GM21515 (cell line): Measurements from ENCODE around the gene CARS1.

Source experiments
- ATAC-seq: cut with Tn5 transposase; IDR thresholded peaks from one replicate; pipeline ENCODE4 v1.9.1; 2021; ENCODE audit not compliant: unreplicated experiment

Gene CARS1

DNA sequence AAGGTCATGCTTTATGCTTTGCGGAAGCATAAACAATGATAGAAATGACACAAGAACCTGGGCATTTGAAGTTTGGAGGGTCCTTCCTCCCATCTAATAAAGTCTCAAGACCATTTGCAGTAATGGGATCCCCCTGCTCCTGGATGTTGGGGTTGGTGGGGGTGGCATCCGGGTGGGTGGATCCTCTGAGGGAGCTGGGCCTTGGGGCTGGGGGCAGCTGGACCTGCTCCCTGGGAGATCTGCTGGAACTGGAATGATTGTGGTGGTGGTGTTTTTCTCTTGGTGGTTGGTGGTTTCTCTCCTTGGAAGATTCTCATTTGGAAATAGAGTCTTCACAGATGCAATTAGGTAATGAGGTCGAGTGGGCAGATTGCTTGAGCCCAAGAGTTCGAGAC is 62.9 kb downstream of the CARS1 start:
- no peak for ATAC-seq

DNA sequence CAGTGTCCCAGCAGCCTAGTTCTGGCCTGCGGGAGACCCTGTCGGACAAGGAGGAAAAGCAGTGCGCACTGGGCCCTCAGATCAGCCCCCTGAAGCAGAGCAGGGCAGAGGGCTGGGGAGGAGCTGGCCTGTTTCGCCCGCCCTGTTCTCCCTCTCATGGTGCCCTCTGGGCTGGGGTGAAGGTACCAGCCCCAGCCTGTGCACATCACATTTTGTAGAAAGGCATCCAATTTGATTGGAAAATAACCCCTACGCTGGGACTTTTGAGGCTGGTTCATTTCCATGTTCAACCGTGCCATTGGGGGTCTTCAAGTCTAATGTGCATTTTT is 64.3 kb downstream of the CARS1 start:
- ATAC-seq: no peak

DNA sequence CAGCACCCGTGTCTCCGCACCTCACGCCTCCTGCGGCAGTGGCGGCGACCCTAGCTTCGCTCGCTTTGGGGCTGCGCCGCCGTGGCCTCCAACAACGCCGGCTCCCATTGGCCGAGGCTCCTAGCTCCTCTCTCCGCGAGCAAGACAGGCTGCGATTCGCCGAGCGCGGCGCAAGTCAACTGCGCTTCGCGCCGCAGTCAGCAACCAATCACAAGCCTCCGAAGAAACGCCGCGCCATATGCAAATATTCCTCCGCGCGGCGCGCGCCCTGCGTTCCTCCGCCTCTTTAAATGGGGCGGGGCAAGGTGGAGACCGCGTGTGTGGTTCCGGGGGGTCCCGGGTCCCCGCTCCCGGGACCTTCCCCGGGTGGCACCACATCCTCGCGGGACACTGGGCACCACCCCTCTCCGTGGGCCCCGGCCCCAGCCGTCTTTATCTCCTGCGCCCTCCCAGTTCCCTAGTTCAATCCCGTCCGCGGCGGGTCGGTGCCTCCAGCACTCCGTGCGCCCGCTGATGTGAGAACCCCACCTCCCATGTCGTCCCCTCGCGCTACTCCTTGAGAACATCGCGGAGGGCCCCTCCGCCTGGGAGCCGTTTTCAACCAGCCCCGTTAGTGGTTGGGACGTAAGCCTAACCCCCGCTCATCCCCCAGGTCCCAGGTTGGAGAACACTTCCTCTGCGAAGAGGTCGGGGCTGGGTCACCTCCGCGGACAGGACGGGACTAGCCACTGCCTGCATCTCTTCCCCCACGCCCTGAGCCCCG is 64.8 kb downstream of the CARS1 start, which contains the start of gene NAP1L4:
TSS of gene NAP1L4 (minus strand) at position 96 of the 763 bp plus-strand sequence. CDS start 13,109 bp downstream, outside the sequence.
- peak; percentile 83 for ATAC-seq

DNA sequence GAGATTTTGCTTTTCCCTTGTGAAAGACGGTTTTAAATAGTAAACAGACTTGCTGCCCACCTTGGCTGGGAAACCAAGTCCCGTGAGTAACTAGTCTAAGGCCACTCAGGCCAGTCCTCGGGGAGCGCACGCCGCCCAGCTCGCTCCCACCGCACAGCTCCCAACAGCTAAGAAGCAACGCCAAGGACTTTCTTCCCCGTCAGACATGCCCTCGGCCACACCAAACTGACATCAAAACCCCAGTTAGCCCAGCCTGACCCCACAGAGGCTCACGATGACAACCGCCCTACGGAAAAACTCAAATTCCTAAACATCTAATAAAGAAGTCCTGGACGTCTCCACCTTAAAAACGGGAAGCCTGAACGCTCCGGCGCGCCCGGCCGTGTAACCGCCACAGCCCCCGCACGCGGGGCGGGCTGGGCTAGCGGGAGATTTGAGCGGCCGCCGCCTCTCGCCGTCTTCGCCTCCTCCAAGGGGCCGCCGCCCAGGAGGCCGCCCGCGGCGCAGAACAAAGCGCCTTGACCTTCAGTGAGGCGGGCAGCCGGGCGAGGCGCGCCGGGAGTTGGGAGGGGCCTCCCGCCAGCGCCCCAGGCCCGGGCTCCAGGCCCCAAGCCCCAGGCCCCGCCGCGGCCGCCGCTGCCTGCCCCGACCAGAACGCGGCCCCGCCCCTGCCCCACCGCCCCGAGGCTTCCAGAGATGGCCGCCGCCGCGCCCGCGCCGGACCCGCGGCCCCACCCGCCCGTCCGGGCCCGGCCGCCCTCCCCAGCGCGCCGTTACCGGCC is 65.6 kb downstream of the CARS1 start:
- ATAC-seq: peak; percentile 34

DNA sequence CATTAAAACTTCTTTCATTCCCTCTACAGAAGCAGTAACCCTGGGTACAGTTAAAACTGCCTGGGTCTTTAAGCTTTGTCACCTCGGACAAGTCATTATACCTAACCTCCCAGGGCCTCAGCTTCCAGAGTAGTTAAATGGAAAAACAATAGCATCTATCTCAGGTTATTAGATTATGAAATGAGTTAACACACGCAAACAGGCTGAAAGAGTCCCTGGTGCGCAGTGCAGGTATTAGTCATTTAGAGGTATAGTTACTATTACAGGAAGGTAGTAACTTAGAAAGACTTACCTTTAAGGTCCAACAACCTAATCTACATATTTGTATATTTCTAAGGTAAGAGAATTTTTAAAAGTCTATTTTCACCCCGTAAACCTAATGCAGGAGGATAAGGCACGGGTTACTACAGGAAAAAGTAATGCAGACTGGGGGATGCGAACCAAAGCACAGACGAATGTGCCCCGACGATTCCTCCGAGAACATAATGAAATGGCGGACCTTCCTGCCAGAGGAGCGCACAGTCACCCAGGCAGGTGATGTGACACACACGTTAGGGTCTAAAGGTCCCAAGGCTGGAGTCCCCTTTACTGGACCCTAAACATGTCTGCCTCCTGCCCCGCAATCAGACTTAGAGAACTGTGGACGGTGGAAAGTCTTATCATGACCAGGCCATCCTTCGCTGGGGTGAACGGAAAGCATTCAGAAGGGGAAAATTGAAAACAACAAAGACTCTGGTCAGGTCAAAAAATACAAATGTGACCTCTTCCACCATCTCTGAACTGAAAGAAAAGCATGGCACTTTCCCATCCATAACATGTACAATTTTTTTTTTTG is 66.4 kb downstream of the CARS1 start:
- no peak for ATAC-seq

DNA sequence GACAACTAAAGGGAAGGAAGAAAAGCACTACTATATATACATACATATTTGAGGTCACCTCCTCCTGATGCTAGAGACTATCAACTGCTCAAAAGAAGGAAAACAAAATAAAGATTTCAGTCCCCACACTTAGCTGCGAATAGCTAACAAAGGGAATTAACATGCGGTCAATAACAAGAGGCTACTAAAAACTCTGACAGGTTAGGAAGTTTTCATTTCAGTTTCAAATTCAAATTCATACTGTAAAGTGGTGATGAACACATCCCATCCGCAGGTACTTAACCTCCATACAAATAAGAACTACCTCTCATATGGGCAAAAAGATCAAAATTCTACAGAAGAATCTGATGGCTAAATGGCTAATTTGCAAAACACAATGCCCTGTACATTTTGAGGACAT is 67.7 kb downstream of the CARS1 start:
- ATAC-seq: no peak

DNA sequence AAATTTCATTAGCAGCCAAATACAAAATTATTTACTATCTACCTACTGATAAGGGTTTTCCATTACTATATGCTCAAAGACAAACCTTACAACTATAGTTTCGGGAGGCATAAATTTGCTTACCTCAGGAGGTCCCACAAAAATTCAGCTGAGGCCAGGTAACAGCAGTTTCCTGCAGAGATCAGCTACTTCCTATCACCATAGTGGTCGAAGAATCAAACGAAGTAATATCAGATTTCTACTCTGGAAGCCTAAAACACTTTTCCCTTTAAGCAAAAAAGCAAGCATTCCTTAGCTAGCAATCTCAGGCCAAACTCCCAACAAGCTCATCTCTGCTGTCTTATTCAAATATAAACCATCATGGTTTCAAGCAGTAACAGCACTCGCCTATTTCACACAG is 68.2 kb downstream of the CARS1 start:
- ATAC-seq: no peak

DNA sequence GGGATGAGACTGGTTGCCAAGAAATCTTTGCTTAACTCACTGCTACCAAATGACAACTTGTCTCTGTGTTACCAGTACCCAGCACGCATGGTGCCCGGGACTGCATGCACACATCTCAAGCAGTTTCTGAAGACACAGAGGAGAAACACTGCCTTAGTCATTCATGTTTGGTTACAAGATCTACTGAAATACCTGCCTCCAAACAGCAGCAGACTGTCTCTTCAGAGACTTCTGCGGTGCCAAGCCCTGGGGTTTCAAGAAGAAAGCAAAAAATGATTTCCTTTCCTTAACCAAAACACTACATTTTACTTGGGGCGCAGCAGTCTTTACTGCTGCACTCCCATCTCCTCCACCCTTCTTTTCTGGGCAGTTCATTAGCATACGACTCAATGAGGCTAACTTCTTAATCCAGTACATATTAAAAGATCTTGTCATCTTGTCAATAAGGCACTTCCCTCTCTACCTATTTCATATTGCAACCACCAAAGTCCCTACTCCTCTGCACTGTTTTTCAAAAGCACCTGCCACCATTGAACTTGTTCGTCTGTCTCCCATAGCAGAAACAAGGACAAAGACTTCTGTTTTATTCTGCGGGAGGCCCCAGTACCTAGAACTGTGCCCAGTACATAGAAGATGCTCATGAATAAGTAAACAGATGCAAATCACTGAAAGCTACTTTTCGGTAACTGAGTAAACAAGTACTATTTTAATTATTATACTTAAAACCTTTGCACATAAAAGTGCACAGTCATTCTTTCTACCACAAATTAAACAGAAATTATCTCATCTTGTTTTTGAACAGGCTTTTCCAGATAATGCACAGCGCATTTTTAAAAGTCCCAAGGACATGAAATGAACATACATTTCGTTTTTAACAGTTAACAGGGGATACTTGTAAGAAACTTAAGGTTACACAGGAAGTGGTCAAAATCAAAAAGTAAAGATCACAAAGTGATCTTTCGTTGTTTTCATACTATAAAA is 69.1 kb downstream of the CARS1 start:
- ATAC-seq: no peak

DNA sequence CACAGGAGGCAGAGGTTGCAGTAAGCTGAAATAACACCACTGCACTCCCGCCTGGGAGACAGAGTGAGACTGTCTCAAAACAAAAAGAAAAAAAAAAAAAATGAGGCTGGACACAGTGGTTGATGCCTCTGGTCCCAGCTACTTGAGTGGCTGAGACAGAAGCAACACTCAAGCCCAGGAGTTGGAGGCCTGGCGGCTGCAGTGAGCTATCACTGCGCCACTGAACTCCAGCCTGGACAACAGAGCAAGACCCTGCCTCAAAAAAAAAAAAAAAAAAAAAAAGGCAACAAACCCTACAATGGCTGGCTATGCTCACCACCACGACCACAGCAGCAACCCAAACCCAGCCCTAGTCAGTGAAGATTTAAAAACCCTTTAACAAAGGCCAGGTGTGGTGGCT is 73.3 kb downstream of the CARS1 start:
- ATAC-seq: no peak

DNA sequence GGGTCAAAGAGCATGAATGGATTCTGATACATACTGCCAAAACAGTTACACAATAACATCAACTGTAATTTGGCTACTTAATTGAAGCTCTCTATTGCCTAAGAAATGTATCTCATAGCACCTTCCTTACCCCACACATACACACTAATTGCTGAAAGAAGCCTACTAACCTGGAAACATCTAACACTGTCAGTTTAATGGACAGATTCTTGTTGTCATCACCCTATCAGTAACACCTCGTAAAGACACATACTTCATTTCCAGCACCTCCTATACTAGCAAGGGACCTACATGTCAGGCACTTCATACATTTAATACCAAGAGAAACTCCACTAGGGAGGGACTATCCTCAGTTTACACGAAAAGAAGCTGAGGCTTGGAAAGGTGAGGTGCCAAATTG is 75.0 kb downstream of the CARS1 start:
- ATAC-seq: no peak

DNA sequence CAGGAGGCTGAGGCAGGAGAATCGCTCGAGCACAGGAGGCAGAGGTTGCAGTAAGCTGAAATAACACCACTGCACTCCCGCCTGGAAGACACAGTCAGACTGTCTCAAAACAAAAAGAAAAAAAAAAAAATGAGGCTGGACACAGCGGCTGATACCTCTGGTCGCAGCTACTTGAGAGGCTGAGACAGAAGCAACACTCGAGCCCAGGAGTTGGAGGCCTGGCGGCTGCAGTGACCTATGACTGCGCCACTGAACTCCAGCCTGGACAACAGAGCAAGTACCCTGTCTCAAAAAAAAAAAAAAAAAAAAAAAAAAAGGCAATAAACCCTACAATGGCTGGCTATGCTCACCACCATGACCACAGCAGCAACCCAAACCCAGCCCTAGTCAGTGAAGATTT is 76.1 kb downstream of the CARS1 start:
- no peak for ATAC-seq

DNA sequence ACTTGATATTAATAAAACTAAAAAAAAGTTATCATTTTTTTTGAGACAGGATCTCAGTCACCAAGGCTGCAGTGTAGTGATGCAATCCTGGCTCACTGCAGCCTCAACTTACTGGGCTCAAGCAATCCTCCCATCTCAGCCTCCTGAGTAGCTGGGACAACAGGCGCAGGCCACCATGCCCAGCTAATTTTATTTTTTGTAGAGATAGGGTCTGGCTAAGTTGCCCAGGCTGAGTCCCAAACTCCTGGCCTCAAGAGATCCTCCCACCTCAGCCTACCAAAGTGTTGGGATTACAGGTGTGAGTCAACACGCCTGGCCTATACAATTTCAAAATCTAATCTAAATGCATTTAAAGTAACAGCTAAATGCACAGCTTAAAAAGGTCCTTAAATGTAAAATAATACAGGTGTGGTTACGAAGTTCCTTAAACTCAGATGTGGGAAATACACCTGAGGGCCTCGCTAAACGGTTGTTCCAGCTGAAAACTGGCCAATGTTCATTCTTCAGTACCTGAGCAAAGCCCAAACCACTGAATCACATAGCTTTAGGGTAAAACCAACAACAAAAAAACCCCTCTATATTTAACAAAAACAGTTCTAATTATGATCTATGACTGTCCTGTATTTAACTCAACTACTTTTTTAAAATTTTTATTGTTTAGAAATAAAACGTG is 76.9 kb downstream of the CARS1 start:
- no peak for ATAC-seq

DNA sequence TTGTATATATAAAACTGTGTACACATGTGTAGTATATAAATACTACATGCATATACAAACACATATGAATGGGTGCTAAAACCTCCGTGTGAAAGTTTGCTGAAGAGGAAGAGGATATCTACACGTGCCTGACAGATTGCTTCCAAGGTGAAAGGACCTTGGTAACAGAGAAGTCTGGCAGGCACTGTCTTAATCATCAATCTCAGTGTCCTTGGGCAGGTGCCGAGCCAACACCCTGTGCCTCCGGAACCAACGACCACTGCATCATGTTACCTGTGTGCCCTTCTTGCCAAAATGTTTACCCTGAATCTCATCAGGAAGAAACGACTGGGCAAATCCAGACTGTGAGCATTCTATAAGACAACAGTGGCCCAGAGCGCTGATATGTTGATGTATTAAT is 80.1 kb downstream of the CARS1 start:
- ATAC-seq: no peak

DNA sequence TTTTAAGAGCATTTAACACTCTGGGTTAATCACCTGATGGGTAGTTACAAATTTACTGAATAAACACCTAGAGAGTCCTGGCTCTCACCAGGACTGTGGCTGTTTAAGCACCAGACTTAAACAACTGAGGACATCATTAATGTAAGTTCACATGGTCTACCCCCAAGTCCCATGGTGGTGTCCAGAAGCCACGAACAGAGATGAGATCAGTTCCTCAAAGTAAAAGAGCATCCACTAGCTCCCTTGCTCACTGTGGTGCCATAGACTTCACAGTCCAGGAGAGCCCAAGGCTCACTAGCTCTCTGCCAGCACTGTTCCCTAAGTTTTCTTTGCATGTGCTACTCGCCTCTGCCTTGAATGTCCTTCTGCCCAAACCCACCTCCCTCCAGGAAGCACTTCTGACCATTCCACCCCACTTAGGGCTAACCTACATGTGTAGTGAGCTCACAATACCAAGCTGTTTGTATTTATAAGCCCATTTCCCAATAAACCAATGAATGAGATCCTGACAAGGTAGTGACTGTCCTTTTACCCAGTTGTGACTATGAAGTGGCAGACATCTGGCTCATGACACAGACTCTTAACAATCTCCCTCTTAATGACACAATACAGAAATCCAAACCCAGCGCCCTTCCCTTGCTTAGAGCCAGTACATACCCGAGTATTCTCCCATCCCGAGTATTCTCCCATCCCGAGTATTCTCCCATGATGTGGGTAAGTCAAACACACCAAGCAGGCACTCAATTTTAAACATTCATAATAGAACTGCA is 80.7 kb downstream of the CARS1 start:
- ATAC-seq: no peak

DNA sequence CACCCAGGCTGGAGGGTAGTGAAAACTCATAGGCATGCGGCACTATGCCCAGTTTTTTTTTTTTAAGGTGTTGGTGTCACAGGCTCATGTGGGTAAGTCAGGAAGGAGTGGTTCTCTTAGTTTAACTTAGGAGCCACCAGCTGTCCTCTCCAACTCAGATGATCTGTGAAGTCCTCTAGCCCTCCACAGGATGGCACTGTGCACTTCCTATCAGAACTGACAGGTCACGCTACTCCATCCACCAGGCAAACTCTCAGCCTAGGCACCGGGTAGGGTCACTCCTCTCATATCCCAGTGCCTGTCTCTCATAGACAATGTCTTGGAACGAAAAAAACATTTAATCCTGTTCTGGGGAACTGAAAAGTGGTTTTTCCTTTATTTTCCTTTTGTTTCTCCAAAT is 81.6 kb downstream of the CARS1 start:
- no peak for ATAC-seq

DNA sequence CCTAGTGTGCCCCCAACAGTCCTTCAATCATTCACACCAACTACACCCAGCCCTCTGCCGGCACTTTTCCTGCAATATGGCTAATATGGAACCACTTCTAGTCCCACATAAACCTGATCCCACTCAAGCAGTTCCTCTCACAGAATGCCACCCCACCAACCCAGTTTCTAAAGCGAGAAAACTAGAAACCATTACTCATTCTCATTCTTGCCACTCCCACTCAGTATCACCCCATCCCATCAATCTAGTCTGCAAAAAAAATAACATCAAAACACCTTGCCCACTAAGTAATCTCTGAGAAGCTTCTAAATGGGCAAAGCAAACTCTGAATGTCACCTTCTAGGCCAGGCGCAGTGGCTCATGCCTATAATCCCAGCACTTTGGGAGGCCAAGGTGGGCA is 83.0 kb downstream of the CARS1 start:
- no peak for ATAC-seq

DNA sequence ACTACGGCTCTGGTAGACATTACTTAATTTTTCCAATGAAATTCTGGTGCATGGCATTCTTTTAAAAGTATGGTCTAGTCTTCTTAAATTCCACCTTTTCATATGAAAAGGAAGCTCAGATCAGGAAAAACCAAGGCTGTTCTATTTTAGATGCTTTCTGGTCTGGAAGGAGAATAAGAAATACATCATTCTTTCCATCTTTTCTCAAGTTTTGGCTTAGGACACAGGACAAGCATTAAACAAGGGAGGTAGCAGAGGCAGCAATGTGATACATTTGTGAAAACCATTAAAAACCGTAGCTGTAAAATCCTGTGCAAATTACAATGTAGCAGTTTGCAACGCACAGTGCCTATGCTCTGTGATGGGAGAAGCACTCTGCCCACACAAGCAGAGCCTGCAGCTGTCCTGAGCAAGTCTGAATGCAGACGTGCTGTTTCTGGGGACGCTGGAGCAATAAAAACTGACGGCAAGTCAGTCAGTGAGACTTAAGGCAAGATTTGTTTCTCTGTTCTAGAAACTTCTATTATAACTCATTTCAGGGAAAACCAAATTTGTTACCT is 88.8 kb downstream of the CARS1 start:
- ATAC-seq: no peak

DNA sequence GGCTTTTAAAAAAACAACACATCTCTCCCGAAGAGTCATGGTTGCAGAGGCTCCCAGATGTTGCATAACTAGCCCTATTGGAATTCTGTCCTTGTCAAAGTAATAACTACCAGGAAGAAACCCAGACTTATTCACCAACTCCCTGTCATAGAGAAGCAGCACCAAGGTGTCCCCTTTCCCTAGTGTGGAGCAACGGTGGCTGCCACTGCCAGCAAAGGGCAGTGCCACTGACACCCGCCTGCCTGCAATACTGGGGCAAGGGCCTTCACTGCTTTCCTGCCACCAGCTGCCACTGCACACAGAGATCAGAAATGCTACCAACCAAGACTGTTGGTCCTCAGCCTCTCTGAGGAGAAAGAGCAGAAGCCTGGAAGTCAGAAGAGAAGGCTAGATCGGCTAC is 92.4 kb downstream of the CARS1 start:
- no peak for ATAC-seq

DNA sequence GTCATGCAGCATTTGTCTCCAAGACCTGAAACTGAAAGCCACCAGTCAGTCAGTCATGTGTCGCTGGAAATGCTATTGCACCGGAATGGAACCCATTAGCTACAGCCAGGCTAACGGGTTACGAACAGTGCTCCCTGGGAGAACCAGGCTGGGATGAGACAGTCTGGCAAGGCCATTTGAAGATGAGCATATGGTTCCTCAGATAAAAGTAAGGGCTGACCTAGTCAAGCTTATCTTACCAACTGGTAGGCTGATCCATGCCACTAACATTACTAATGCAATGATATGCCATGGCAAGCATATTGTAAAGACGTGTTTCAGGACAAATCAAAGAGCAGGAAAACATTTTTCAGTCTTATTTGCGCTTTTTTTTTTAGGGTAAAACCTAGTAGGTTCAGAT is 93.5 kb downstream of the CARS1 start:
- ATAC-seq: no peak
